CD4-positive, alpha-beta T cell treated with Interleukin-6 at 100 ng/mL for 8 hours (primary cell): ENCODE results near the gene FXYD7.
"Not testable (repeated sequence)": the region's sequence is repeated elsewhere in the genome, so short reads cannot be mapped to it uniquely, and the experiment has no call there.

Experiments
- DNase-seq: peaks from one replicate; pipeline ENCODE4 v3.0.0-alpha.2; 2020; ENCODE audit warnings: mixed read lengths, low spot score

FXYD7 gene

DNA sequence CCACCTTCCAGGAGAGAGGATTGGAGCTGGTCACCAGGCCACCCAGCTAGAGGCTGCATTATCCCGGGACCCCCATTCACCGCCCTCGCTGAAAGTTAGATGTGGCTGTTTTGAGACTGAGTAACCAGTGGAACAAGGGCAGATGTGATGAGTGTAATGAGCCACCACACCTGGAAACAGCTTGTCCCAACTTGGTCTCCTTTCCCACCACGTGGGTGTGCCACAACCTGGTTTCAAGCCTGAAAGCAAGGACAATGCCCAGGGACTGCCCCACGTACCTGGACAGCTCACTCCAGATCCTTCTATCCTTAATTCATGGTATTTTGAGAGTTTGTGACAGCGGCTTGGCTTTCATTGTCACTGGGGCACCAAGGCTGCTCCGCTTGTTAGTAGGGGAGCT, 15.2 kb upstream of the FXYD7 start:
- DNase-seq: no peak

- DNase-seq: no peak
Observed at GRCh38 chr19:35128398-35129057, 14.5 kb upstream of the FXYD7 start.

GRCh38 chr19:35129724-35130274, 13.3 kb upstream of the FXYD7 start:
- not testable (repeated sequence) for DNase-seq

DNA sequence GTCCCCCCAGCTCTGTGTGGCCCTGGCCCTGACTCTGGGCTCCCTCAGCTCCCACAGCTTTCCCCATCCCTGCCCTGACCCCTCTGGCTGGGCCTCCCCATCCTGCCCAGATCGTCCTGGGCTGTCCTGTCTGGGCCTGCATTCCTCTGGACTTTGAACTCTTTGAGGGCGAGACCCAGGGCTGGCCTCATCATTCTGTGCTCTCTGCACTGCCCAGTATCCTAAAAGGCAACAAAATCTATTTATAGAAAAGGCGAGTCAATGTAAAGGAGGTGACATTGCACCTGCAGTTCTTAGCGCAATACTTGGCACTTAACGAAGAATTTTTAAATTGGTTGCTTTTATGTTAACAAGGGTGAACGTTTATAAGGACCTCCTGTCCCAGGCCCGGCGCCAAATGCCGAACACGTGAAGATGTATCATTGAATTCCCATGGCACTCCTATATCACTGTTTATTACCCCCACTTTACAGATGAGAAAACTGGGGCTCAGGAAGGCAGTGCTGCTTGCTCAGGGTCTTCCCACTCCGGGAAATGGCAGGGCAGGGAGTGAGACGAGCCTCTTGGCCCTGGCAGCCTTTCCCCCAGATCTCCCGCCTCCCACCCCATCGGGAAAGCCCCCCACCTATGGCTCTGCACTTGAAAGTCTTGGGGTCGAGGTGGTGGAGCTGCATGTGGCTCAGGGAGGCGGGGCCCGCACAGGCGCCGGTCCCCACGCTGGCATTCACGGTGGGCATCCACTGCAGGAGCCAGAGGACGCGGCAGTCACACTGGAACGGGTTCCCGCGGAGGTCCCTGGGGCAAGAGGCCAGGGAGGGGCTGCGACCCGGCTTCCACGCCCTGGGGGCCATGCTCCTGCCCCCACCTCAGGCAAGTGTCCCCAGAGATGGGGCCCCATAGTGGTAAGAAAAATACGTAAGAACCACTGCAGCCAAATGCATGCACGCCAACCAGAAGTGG, 12.0 kb upstream of the FXYD7 start:
- no peak for DNase-seq

DNA sequence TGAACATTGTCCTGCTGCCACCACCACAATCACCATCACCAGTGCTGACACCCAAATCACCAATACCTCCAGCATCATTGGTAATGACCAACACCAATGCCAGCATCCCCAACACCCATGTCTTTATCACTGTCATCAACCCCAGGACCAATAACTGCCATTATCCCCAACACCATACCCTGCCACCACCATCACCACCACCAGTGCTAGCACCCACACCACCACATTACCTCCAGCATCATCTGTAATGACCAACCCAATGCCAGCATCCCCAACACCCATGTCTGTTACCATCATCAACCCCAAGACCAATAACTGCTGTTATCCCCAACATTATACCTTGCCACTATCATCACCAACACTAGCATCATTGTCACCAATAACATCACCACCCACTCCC, 10.8 kb upstream of the FXYD7 start:
- DNase-seq: no peak

DNA sequence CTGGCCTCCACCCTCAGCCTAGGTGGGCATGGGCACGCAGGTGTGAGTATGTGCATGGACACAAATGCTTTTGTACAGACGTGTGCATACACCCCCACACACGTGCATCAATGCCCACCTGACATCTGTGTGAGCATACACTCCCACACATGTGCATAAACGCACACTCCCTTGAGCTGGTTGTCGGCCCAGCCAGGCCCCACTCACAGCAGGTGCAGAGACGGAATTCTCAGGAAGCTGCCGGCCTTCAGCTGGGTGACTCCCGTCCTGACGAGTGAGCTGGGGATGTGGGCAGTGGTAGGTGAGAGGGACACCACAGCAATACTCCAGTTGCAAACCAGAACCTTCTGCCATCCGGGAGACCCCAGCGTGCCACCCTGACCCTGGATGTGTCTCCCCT, 9.2 kb upstream of the FXYD7 start:
- no peak for DNase-seq

- no peak for DNase-seq
Observed at GRCh38 chr19:35134601-35135242, 8.3 kb upstream of the FXYD7 start, which contains the start of gene LGI4. LGI4 (minus strand) TSS chr19:35135059; CDS start chr19:35134680, 379 bp downstream.

- peak; percentile 48 for DNase-seq
Observed at GRCh38 chr19:35135389-35135909, 7.6 kb upstream of the FXYD7 start.

DNA sequence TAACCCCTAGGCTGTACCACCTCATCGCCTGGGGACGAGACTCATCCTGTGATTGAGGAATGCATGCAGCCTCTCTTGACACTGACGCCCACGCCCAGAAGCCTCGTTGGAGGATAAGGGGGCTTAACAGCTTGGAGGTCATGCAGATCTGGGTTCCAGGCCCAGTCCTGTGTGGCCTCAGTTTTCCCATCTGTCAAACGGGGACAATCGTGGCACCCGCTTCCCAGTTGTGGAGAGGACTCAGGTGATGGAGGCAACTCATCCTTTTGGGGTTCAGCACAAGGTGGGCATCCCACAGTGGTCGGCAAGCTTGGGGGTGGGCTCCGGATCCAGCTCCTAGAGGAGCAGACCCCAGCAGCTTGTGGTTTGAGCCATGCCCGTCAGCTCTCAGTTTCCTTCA, 6.8 kb upstream of the FXYD7 start:
- DNase-seq: no peak

GRCh38 chr19:35136977-35137702, 5.9 kb upstream of the FXYD7 start:
- no peak for DNase-seq

DNA sequence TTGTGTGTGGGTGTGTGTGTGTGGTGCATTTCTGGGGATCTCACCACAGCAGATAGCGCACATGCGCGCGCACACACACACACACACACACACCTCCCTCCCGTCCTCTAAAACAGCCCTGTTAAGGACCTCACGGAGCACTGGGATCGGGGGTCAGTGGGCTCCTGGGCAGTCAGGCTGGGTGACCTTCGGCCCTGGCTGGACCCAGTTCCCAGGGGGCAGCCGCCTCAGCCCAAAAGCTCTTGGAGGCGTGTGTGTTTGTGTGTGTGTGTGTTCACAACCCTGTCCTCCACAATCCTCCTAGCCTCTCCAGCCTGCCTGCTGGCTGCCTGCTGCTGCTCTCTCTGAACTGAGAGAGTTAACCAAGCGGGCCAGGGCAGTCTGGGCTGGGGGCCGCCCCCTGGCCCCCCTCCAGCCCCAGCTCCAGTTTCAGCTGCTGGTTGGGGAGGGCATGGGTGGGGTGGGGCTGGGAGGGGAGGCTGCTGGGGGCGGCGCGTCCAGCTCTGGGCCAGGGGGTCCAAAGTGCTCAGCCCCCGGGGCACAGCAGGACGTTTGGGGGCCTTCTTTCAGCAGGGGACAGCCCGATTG, 4.7 kb upstream of the FXYD7 start, which contains the start of gene FXYD1:
Gene FXYD1 (plus strand): TSS at position 520 of the 588 bp plus-strand sequence. CDS start 1,256 bp downstream, outside the sequence.
- DNase-seq: no peak

DNA sequence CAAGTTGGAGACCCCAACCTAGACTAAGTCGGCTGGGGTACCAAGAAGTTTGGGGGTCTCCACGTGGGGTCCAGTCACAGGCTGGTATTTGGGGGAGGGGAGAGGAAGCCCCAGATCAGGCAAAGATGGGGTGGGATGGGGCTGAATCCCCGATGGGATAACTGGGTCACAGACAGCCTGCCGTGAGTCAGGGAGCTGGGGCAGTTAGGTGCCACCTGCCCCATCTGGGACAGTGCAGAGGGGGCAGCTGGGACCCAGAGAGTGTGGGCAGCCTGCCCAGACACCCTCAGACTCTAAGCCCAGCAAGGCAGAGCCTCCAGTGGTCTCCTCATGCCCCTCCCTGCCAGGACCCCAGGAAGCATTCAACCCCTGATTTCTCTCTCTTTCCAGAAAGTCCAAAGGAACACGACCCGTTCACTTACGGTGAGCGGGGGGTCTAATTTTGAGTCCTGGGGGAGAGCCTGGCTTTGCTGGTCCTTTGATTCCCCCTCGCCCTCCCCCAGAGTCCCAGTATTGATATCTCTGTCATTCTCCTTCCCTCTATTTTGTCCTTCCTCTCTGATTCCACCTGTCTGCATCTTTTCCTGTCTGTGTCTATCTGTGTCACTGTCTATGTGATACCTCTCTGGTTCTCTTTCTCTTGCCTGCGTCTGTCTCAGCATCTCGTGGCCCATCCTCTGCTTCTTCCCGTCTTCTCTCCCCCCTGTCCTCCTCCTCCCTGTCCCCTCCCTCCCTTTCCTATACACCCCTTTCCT, 2.7 kb upstream of the FXYD7 start:
- DNase-seq: no peak

DNA sequence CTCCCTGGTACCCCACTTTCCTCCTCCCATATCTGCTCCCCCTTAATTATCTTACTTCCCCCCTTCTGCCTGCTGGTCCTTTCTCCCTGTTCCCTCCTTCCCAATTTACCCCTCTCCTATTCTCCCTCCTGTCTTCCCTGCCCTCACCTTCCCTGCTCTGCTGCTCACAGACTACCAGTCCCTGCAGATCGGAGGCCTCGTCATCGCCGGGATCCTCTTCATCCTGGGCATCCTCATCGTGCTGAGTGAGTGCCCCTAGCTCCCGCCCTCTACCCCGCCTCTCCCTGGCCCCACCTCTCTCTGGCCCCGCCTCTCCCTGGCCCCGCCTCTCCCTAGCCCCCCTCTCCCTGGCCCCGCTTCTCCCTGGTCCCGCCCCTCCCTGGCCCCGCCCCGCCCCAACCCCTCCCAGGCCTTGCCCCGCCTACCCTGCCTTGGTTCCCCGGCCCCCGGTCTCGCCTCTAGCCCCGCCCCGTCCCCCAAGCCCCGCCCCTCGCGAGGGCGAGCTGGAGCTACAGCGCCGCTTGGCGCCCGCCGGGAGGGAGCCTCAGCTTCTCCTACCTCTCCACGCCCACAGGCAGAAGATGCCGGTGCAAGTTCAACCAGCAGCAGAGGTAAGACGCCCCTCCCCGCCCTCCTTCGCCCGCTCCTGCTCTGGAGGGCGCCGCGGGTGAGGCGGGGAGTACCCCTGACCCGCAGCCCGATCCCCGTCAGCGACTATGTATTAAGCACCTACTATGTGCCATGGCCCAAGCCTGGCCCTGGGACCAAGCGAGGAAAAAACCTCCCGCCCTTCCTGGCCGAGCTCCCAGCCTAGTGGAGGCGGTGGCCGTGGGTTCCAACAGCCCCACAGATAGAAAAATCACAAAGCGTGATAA, 1.9 kb upstream of the FXYD7 start:
- peak; percentile 97 for DNase-seq

DNA sequence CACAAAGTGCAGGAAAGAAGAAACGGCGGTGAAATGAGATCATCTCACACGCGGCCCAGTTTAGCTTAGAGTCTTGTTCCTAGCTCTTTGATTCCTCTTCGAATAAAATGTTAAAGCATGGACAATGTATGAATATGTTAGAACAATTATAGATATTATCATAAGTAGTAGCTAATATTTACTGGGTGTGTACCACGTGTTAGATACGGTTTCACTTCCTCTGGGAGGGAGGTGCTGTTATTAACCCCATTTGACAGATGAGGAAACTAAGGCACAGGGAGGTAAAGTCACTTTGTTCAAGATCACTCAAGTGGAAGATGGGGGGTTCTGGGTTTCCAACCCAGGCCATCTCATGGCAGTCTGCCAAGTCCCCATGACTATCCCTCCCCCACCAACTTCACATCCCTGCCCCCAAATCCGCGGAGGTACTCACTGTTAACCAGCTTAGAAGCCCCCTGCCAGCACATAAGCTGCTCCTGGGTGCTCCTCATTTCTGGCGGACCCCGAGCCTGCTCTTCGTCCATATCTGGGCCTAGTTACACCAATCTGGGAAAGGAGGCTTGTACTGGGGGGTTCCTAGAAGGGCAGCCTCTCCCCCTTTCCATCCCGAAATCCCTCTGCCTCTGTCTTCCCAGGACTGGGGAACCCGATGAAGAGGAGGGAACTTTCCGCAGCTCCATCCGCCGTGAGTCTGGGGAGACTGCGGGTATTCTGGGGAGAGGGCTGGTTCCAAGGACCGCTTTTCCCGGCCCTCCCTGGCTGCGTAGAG, 1.0 kb upstream of the FXYD7 start:
- DNase-seq: no peak

GRCh38 chr19:35142606-35143230, 337 bp upstream of the FXYD7 start:
- peak; percentile 67 for DNase-seq

- DNase-seq: no peak
Observed at GRCh38 chr19:35143818-35144217, 763 bp downstream of the FXYD7 start.

DNA sequence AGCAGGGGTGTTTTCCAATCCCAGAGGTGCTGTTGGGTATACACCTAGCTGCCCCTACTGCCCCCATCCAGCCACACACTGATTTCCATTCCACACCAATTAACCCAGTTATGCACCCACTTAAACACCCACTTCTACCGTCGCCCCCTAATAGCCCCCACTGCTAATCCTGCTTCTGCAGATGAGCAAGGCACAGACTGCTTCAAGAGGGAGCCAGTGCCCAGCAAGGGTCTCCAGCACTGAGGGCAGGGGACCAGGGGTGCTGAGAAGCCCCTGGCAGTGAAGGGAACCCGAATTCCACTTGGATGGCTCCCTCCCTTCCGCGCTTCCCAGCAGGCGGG, 1.2 kb downstream of the FXYD7 start:
- DNase-seq: no peak
